ENCODE data around the gene LCN10. TPM values are rescaled to one million over a fixed set of nuclear protein-coding genes. Genes with fewer than 3 reads are reported as not detected.
A peak's percentile ranks its signal among the peaks of the same experiment; 100 is the strongest.

The LCN10 gene
- total and polyA plus RNA-seq, 2 of the 13 experiments (the other 11 are each of a cell fraction or from before 2014, with no cell fraction given): 0.53 to 0.61 TPM

DNA sequence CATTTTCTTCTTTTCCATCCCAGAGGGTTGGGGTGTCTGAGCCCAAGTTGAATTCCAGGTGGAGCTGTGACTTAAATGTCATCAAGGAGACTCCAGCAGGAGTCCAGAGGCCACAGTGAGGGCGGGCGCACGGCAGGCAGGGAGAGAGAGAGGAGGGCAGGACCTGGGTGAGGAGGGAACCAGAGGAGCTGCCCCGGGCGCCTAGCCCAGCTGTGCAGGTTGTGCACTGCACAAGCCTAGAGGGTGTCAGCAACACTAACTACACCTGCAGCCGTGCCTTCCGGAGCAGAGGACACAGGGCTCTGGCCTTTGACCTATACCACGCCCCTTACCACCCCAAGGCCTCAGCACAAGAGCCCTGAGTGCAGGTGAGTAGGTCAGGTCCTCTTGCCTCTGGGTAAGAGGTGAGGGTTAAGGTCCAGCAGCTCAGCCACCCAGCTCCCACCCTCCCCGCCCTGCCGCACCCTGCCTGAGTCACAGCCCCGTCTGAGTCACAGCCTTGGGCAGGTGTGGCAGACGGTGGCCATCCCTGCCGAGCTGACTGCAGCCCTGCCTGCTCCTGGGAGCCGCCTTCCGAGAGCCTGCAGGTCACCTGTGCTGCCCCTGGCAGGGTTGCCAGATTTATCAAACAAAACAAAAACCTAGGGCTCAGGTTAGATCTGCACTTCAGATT, 49.1 kb downstream of the LCN10 start (continued):
- TF ChIP-seq E2F5 (CRISPR knock-in tag; conservative IDR thresholded peaks at IDR 0.05): no peak
- TF ChIP-seq HIC2 (CRISPR knock-in tag; IDR thresholded peaks at IDR 0.05; ENCODE audit: low read depth): peak; percentile 68; the same call in 1 of the 2 replicates
- TF ChIP-seq GPN1 (CRISPR knock-in tag; IDR thresholded peaks at IDR 0.05; ENCODE audit: borderline replicate concordance): no peak
- peak; percentile 85 for TF ChIP-seq JUND (CRISPR knock-in tag; IDR thresholded peaks at IDR 0.05)
- TF ChIP-seq ZFP82 (CRISPR knock-in tag; IDR thresholded peaks at IDR 0.05; ENCODE audit: borderline replicate concordance): no peak; the same call in 1 of the 2 replicates
- TF ChIP-seq IRX3 (CRISPR knock-in tag; IDR thresholded peaks at IDR 0.05; ENCODE audit: borderline replicate concordance, low read depth): no peak
- TF ChIP-seq ZNF180 (CRISPR knock-in tag; IDR thresholded peaks at IDR 0.05; ENCODE audit: borderline replicate concordance, low read depth): no peak
- TF ChIP-seq ZFP36L2 (CRISPR knock-in tag; IDR thresholded peaks at IDR 0.05): no peak
- TF ChIP-seq, protein P1, sequence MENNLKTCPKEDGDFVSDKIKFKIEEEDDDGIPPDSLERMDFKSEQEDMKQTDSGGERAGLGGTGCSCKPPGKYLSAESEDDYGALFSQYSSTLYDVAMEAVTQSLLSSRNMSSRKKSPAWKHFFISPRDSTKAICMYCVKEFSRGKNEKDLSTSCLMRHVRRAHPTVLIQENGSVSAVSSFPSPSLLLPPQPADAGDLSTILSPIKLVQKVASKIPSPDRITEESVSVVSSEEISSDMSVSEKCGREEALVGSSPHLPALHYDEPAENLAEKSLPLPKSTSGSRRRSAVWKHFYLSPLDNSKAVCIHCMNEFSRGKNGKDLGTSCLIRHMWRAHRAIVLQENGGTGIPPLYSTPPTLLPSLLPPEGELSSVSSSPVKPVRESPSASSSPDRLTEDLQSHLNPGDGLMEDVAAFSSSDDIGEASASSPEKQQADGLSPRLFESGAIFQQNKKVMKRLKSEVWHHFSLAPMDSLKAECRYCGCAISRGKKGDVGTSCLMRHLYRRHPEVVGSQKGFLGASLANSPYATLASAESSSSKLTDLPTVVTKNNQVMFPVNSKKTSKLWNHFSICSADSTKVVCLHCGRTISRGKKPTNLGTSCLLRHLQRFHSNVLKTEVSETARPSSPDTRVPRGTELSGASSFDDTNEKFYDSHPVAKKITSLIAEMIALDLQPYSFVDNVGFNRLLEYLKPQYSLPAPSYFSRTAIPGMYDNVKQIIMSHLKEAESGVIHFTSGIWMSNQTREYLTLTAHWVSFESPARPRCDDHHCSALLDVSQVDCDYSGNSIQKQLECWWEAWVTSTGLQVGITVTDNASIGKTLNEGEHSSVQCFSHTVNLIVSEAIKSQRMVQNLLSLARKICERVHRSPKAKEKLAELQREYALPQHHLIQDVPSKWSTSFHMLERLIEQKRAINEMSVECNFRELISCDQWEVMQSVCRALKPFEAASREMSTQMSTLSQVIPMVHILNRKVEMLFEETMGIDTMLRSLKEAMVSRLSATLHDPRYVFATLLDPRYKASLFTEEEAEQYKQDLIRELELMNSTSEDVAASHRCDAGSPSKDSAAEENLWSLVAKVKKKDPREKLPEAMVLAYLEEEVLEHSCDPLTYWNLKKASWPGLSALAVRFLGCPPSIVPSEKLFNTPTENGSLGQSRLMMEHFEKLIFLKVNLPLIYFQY (CRISPR knock-in tag; IDR thresholded peaks at IDR 0.05; ENCODE audit: borderline replicate concordance): no peak
- TF ChIP-seq, protein P2, sequence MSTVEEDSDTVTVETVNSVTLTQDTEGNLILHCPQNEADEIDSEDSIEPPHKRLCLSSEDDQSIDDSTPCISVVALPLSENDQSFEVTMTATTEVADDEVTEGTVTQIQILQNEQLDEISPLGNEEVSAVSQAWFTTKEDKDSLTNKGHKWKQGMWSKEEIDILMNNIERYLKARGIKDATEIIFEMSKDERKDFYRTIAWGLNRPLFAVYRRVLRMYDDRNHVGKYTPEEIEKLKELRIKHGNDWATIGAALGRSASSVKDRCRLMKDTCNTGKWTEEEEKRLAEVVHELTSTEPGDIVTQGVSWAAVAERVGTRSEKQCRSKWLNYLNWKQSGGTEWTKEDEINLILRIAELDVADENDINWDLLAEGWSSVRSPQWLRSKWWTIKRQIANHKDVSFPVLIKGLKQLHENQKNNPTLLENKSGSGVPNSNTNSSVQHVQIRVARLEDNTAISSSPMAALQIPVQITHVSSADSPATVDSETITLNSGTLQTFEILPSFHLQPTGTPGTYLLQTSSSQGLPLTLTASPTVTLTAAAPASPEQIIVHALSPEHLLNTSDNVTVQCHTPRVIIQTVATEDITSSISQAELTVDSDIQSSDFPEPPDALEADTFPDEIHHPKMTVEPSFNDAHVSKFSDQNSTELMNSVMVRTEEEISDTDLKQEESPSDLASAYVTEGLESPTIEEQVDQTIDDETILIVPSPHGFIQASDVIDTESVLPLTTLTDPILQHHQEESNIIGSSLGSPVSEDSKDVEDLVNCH (CRISPR knock-in tag; IDR thresholded peaks at IDR 0.05): no peak
- TF ChIP-seq ZNF878 (CRISPR knock-in tag; IDR thresholded peaks at IDR 0.05): no peak
- TF ChIP-seq, protein P3, sequence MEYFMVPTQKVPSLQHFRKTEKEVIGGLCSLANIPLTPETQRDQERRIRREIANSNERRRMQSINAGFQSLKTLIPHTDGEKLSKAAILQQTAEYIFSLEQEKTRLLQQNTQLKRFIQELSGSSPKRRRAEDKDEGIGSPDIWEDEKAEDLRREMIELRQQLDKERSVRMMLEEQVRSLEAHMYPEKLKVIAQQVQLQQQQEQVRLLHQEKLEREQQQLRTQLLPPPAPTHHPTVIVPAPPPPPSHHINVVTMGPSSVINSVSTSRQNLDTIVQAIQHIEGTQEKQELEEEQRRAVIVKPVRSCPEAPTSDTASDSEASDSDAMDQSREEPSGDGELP (IDR thresholded peaks at IDR 0.05; ENCODE audit: borderline replicate concordance, low read depth): peak; percentile 60; the same call in 1 of the 2 replicates
- no peak for TF ChIP-seq ZNF138 (CRISPR knock-in tag; IDR thresholded peaks at IDR 0.05; ENCODE audit: low read depth)
- TF ChIP-seq NR2F1 (CRISPR knock-in tag; IDR thresholded peaks at IDR 0.05): peak; percentile 92 to 99
- TF ChIP-seq RBM39 (IDR thresholded peaks at IDR 0.05; ENCODE audit: low read depth, low read length, poor library complexity, severe bottlenecking): no peak
- no peak for TF ChIP-seq NFATC3 (CRISPR knock-in tag; IDR thresholded peaks at IDR 0.05)
- no peak for TF ChIP-seq NFIC (IDR thresholded peaks at IDR 0.05; ENCODE audit: low read length)
